MCF 10A (cell line): Measurements from ENCODE around the gene AHCY. TPM values are rescaled to one million over a fixed set of nuclear protein-coding genes. Genes with fewer than 3 reads are reported as not detected.
A peak's percentile ranks its signal among the peaks of the same experiment; 100 is the strongest.
"Not testable (repeated sequence)": the region's sequence is repeated elsewhere in the genome, so short reads cannot be mapped to it uniquely, and the experiment has no call there.

ENCODE experiments used
- Bru-seq: library from RNA; stranded (reverse); fragments of 400-500 nt; gene quantifications from one replicate; lab custom pipeline; 2021; lab: Mats Ljungman, UMichigan
- BruChase-seq, 2 experiments: library from RNA; stranded (reverse); fragments of 400-500 nt; gene quantifications; one replicate each; lab custom pipeline; 2021; lab: Mats Ljungman, UMichigan
- BruUV-seq: library from RNA; stranded (reverse); fragments of 400-500 nt; replicated peaks from 2 replicates; lab custom pipeline; 2021; lab: Mats Ljungman, UMichigan
- CTCF ChIA-PET: fragments of 300-600 bp; sonication (Branson Sonifier 250); formaldehyde crosslinking; extraction: SDS; loops from one replicate; lab custom pipeline; 2021; ENCODE audit warnings: antibody characterized with exemption, inconsistent platforms; lab: Yijun Ruan, JAX
- POLR2A ChIA-PET: fragments of 300-600, 350-650 bp; sonication (Branson Sonifier 250); formaldehyde crosslinking; extraction: SDS; loops from one replicate; lab custom pipeline; 2020; ENCODE audit warnings: antibody characterized with exemption, inconsistent platforms; lab: Yijun Ruan, JAX
- DNase-seq: peaks from one replicate; pipeline ENCODE4 v3.0.0-alpha.2; 2018; ENCODE audit not compliant: unreplicated experiment
- H3K27ac Mint-ChIP-seq: one replicate; pipeline ENCODE4 v1.8.0; 2022; ENCODE audit warnings: mild to moderate bottlenecking, low read depth, mixed read lengths; ENCODE audit not compliant: unreplicated experiment
- H3K27me3 Mint-ChIP-seq: one replicate; pipeline ENCODE4 v1.8.0; 2022; ENCODE audit warnings: mixed read lengths; ENCODE audit not compliant: insufficient read depth, unreplicated experiment
- H3K36me3 Mint-ChIP-seq: one replicate; pipeline ENCODE4 v1.8.0; 2022; ENCODE audit warnings: mild to moderate bottlenecking, moderate library complexity, mixed read lengths; ENCODE audit not compliant: insufficient read depth, unreplicated experiment
- H3K4me1 Mint-ChIP-seq: one replicate; pipeline ENCODE4 v1.8.0; 2022; ENCODE audit warnings: mixed read lengths; ENCODE audit not compliant: insufficient read depth, unreplicated experiment
- H3K4me3 Mint-ChIP-seq: one replicate; pipeline ENCODE4 v1.8.0; 2022; ENCODE audit warnings: mild to moderate bottlenecking, moderate library complexity, mixed read lengths; ENCODE audit not compliant: unreplicated experiment
- H3K9me3 Mint-ChIP-seq: one replicate; pipeline ENCODE4 v1.8.0; 2022; ENCODE audit warnings: mixed read lengths; ENCODE audit not compliant: unreplicated experiment
- intact Hi-C: fragments of 100-400 bp; cut with micrococcal nuclease; formaldehyde crosslinking; loops from 2 replicates; pipeline ENCODE4 v1.14.1; 2022
- long read RNA-seq: library from polyadenylated mRNA; stranded (forward); transcript quantifications from one replicate; pipeline ENCODE4 v2.0.0, GENCODE V29; 2022
- total RNA-seq: library from RNA; stranded (reverse); gene quantifications from 2 replicates; pipeline ENCODE4 v1.2.3, GENCODE V29; 2022
- TF ChIP-seq, protein P1 (sequence below): fragments of 200-600 bp; IDR thresholded peaks from one replicate; pipeline ENCODE4 v1.8.0; 2022; ENCODE audit warnings: antibody characterized with exemption, mild to moderate bottlenecking; ENCODE audit not compliant: unreplicated experiment

The AHCY gene
- total RNA-seq (101 and 175 TPM in 2 replicates), Bru-seq, nascent RNA (percentile 67 among the genes with signal in this experiment), BruChase-seq, experiment 1, labeled RNA remaining after a 6-hour chase (percentile 73 among the genes with signal in this experiment), BruChase-seq, experiment 2, labeled RNA remaining after a 2-hour chase (percentile 64 among the genes with signal in this experiment)
- long read RNA-seq, transcript AHCY-201 (10 exons, 2,143 nt) = major isoform, 127 of 182 reads
- long read RNA-seq, partial matches to known transcripts = 12 of 182 reads
- long read RNA-seq, other reads (novel, unspliced or antisense) = 43 of 182 reads

DNA sequence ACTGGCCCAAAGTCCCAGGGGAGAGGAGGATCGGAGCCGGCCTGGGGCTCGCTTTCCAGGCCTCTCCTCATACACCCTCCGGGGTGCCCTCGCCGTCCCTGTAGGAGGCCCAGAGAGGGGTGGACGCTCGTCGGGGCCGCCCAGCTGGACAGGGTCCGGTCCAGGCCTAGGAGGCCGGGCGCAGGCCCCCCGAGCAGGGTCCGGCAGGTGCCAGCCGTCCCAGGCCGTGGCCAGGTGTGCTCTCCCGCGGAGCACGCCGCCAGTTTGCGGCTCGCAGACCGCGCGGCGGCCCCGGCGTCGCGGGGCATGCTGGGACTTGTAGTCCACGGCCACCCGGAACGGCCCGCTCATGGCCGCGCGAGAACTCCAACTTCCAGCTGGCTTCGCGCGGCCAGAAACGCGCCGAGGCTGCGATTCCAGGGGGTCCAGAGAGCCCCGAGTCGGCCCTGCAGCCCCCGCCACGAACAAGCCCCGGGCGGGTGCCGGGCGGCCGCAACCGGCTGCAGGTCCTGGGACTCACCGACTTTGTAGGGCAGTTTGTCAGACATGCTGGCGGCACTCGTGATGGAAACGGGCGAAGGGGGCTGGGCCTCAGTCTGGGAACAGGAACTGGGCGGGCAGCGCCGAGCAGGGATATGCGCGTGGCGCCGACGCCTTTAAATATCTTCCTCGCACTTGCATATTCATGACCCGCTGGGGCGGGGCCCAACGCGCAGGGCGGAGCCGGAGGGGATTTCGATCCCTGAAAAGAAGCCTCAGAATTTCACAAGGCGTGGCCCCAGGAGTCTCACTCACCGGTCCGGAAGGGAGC is at the start of gene AHCY:
TSS of gene AHCY (minus strand) at position 633 of the 811 bp plus-strand sequence. CDS start at position 548, 85 bp downstream.
- H3K36me3 Mint-ChIP-seq = no peaks in the 10 kb centered on the region
- no TSS peak for BruUV-seq
- H3K4me1 Mint-ChIP-seq = no peaks in the 10 kb centered on the region
- intact Hi-C loops = loop anchor here (2.0 kb wide), 1 partner anchor 112 kb away; no protein-coding TSS in a partner anchor
- H3K4me3 Mint-ChIP-seq = no peak within 1 kb of the TSS
- no peaks in the 10 kb centered on the region for H3K9me3 Mint-ChIP-seq
- TF ChIP-seq, protein P1, sequence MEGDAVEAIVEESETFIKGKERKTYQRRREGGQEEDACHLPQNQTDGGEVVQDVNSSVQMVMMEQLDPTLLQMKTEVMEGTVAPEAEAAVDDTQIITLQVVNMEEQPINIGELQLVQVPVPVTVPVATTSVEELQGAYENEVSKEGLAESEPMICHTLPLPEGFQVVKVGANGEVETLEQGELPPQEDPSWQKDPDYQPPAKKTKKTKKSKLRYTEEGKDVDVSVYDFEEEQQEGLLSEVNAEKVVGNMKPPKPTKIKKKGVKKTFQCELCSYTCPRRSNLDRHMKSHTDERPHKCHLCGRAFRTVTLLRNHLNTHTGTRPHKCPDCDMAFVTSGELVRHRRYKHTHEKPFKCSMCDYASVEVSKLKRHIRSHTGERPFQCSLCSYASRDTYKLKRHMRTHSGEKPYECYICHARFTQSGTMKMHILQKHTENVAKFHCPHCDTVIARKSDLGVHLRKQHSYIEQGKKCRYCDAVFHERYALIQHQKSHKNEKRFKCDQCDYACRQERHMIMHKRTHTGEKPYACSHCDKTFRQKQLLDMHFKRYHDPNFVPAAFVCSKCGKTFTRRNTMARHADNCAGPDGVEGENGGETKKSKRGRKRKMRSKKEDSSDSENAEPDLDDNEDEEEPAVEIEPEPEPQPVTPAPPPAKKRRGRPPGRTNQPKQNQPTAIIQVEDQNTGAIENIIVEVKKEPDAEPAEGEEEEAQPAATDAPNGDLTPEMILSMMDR = no peak
- no peaks in the 10 kb centered on the region for H3K27me3 Mint-ChIP-seq
- peak within 1 kb of the TSS; percentile 83 for H3K27ac Mint-ChIP-seq
- ChIA-PET POLR2A (interaction anchor here (0.6 to 4.4 kb wide), 32 partner anchors 8 to 403 kb away, joined by 3 to 45 read pairs (median 4); partner anchors contain the start of genes DYNLRB1, EIF2S2, ITCH and PIGU), CTCF (interaction anchor here (0.7 to 4.5 kb wide), 6 partner anchors 9 to 113 kb away, joined by 3 to 39 read pairs (median 4); no protein-coding TSS in a partner anchor)
- DNase-seq = peak; percentile 98

GRCh38 chr20:34350095-34350494 is 46.9 kb upstream of the AHCY start:
- Mint-ChIP-seq H3K27ac (no peak overlapping the region), H3K4me3 (no peak overlapping the region), H3K9me3 (no peaks in the 10 kb centered on the region), H3K36me3 (peaks cover 4% of the 10 kb centered on the region), H3K4me1 (no peaks in the 10 kb centered on the region), H3K27me3 (no peaks in the 10 kb centered on the region)
- BruUV-seq = no TSS peak
- intact Hi-C loops = no loop called here
- CTCF ChIA-PET = interaction anchor here (3.3 kb wide), 1 partner anchor 37 kb away, joined by 24 read pairs; no protein-coding TSS in a partner anchor
- POLR2A ChIA-PET = interaction anchor here (1.2 to 2.9 kb wide), 3 partner anchors 13 to 49 kb away, joined by 3 to 15 read pairs (median 5); partner anchors contain the start of gene ITCH
- TF ChIP-seq, protein P1 = no peak
- no peak for DNase-seq

- POLR2A ChIA-PET = interaction anchor here (1.0 to 1.4 kb wide), 4 partner anchors 9 to 23 kb away, joined by 3 to 10 read pairs (median 4); partner anchors contain the start of gene ITCH
- Mint-ChIP-seq H3K4me3 (no peak overlapping the region), H3K27me3 (no peaks in the 10 kb centered on the region), H3K4me1 (no peaks in the 10 kb centered on the region), H3K27ac (no peak overlapping the region), H3K9me3 (no peaks in the 10 kb centered on the region), H3K36me3 (peaks cover 4% of the 10 kb centered on the region)
- DNase-seq = no peak
- CTCF ChIA-PET = interaction anchor here (0.6 to 3.3 kb wide), 2 partner anchors 33 to 35 kb away, joined by 3 to 24 read pairs; no protein-coding TSS in a partner anchor
- intact Hi-C loops = no loop called here
- TF ChIP-seq, protein P1 = no peak
- no TSS peak for BruUV-seq
Observed at GRCh38 chr20:34347571-34347970, 44.4 kb upstream of the AHCY start.

DNA sequence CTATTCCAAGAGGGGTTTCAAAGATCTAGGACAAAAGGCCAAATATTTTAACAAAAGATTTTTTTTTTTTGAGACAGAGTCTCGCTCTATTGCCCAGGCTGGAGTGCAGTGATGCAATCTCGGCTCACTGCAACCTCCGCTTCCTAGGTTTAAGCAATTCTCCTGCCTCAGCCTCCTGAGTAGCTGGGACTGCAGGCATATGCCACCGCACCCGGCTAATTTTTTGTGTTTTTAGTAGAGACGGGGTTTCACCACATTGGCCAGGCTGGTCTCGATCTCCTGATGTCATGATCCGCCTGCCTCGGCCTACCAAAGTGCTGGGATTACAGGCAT is 43.3 kb upstream of the AHCY start:
- H3K36me3 Mint-ChIP-seq, H3K27ac Mint-ChIP-seq, H3K4me3 Mint-ChIP-seq, H3K27me3 Mint-ChIP-seq, H3K9me3 Mint-ChIP-seq, DNase-seq, BruUV-seq, H3K4me1 Mint-ChIP-seq, intact Hi-C loops: not testable (repeated sequence)
- POLR2A ChIA-PET = interaction anchor here (0.7 kb wide), 1 partner anchor 9 kb away, joined by 4 read pairs; no protein-coding TSS in a partner anchor
- CTCF ChIA-PET = interaction anchor here (1.0 to 2.1 kb wide), 2 partner anchors 11 to 34 kb away, joined by 3 to 8 read pairs; no protein-coding TSS in a partner anchor

DNA sequence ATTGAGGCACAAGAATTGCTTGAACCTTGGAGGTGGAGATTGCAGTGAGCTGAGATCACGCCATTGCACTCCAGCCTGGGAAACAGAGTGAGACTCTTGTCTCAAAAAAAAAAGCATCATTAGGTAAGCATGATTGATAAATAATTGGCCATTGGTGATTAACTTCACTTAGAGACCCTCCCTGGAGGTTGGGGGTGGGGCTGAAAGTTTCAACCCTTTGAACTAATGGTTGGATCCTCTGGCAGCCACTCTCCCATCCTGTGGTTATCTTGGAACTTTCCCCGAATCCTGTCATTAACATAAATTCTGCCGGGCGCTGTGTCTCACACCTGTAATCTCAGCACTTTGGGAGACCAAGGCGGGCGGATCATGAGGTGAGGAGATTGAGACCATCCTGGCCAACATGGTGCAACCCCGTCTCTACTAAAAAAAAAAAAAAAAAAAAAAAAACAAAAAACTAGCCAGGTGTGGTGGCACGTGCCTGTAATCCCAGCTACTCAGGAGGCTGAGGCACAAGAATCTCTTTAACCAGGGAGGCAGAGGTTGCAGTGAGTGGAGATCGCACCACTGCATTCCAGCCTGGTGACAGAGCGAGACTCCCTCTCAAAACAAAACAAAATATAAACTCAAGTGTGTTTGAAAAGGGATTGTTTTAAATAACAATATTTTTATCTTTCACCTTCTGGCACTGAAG is 42.8 kb upstream of the AHCY start:
- POLR2A ChIA-PET = interaction anchor here (0.7 to 2.1 kb wide), 3 partner anchors 8 to 17 kb away, joined by 4 to 6 read pairs (median 5); partner anchors contain the start of gene ITCH
- H3K27ac Mint-ChIP-seq, H3K27me3 Mint-ChIP-seq, H3K4me1 Mint-ChIP-seq, H3K9me3 Mint-ChIP-seq, intact Hi-C loops, BruUV-seq, H3K36me3 Mint-ChIP-seq, DNase-seq, H3K4me3 Mint-ChIP-seq: not testable (repeated sequence)
- CTCF ChIA-PET = interaction anchor here (1.0 to 2.1 kb wide), 2 partner anchors 11 to 34 kb away, joined by 3 to 8 read pairs; no protein-coding TSS in a partner anchor
